Ovary (tissue), 3 donors: Measurements from ENCODE around the gene TAC4.

Experiments used
- CTCF ChIP-seq, 3 donors: fragments of 450-650 bp in 2 of 3; fragments of 200-600 bp in 1 of 3; IDR thresholded peaks; one replicate each; pipeline versions ENCODE4 v1.5.1 to v1.8.0; 2016 to 2022; ENCODE audit warnings: antibody characterized with exemption in 3 of 3, mild to moderate bottlenecking in 1 of 3
- POLR2A ChIP-seq: fragments of 450-650 bp; IDR thresholded peaks from one replicate; pipeline ENCODE4 v1.6.1; 2017; ENCODE audit warnings: antibody characterized with exemption, mild to moderate bottlenecking, moderate library complexity
- donor health status: DM: no; HTN: no; CAD: no.

GRCh38 chr17:49873926-49874325 is 26.1 kb upstream of the TAC4 start:
- TF ChIP-seq CTCF (IDR thresholded peaks at IDR 0.05) (no peak), POLR2A (no peak)
